HG03571 (cell line): ENCODE data around the gene FEN1.

Experiments
- ATAC-seq: cut with Tn5 transposase; IDR thresholded peaks from one replicate; pipeline ENCODE4 v1.9.1; 2021; ENCODE audit not compliant: unreplicated experiment

Gene FEN1

GRCh38 chr11:61793083-61793828 is 545 bp downstream of the FEN1 start:
- ATAC-seq: peak; percentile 18

DNA sequence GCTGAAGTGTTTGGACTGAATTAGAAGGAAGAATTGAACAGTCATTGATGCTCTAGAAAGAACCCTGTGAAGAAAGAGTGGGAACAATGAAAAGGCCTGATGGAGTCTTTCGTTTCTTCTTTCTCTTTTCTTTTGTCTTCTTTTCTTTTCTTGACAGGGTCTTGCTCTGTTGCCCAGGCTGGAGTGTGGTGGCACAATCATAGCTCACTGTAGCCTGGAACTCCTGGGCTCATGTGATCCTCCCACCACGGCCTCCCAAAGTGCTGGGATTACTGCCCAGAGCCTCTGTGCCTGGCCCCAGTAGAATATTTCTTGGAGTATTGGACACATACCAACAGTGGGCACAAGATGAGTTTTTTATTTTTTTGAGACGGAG is 1.1 kb downstream of the FEN1 start:
- ATAC-seq: no peak

- ATAC-seq: no peak
Observed at GRCh38 chr11:61794579-61794978, 1.9 kb downstream of the FEN1 start.

GRCh38 chr11:61795459-61795858 is 2.7 kb downstream of the FEN1 start:
- ATAC-seq: no peak

- no peak for ATAC-seq
Observed at GRCh38 chr11:61795876-61796526, 3.3 kb downstream of the FEN1 start.

DNA sequence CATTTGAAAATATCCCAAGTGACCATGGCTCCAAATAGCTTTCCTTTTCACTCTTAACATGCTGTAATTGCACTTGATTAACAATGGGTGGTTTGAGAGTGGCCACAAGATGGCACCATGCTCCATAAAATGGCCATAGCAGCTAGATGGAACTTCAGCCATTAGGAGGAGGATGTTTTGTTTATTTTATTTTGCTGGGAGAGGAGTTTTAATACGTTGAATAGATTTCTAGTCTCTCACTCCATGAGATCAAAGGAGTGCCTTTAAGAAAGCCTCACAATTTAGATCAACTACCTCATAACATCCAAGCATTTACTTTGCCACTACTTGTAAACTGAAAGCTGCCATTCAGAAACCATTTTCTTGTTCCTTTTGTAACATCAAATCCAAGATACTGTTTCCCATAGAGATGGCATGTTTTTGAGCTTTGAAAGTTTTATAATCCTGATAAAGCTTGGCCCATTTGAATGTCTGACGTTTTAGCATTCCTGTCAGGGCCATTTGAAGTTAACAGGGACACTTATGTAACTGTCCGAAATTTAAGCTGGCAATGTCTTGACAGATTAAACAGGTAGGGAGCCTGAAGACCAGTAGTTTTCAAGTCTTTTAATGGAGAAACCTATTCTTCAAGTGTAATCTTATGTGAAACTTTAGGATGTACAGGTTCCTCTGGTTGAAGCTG is 4.7 kb downstream of the FEN1 start:
- no peak for ATAC-seq

- no peak for ATAC-seq
Observed at GRCh38 chr11:61799665-61800284, 7.1 kb downstream of the FEN1 start.

DNA sequence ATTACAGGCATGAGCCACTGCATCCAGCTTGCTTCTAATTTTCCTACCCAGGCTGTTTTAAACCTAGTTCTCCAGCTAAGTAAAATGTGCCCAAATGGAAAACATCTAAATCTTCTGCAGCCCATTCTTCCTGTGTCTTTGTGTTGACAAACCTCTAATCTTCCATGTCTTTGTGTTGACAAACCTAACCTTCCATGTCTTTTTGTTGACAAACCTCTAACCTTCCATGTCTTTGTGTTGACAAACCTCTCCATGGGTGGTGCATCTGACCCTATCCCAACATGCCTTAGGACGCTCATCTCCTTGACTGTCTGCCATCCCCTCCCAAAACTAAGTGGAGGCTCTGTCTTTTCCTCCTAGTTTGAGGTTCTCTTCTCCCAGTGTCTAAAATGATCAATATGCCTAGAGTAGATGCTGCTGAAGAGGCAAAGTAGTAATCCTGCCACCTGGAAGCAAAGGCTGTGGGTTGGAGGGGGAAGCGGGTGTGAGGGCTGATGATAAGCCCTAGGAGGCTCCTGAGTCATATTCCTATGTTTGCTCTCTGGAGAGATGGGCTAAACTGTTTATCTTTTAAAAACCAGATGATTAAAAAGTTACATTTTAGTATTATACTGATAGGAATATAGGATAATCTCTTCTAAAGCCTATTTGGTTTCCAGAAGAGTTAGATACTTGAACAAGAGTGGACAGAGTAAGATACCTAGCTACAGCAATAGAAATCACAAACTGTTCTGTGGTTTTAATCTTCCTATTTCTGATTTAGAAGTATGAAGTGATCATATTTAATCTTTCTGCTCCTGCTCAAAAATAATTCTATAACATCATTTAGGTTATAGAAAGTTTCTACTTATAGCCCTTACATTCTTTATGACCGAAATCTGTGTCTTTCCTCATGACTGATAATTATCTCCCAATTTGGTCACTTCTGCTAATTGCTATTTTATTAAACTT is 7.9 kb downstream of the FEN1 start:
- ATAC-seq: no peak

DNA sequence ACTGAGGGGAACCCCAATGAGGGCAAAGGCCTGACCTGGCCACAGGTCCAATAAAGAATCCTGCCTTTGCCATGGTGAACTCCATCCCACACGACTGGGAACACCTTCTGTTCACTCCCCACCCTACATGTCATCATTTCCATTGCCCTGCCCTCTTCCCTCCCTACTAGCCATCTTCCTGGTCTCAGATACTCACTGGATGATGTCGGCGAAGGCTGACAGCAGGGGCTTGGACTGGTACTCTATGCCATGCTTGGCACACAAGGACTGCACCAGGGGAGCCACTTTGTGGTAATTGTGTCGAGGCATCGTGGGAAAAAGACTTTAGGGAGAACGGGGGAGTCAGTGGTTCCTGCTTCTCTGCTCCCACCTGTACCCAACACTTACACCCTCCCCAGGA is 9.9 kb downstream of the FEN1 start:
- no peak for ATAC-seq

DNA sequence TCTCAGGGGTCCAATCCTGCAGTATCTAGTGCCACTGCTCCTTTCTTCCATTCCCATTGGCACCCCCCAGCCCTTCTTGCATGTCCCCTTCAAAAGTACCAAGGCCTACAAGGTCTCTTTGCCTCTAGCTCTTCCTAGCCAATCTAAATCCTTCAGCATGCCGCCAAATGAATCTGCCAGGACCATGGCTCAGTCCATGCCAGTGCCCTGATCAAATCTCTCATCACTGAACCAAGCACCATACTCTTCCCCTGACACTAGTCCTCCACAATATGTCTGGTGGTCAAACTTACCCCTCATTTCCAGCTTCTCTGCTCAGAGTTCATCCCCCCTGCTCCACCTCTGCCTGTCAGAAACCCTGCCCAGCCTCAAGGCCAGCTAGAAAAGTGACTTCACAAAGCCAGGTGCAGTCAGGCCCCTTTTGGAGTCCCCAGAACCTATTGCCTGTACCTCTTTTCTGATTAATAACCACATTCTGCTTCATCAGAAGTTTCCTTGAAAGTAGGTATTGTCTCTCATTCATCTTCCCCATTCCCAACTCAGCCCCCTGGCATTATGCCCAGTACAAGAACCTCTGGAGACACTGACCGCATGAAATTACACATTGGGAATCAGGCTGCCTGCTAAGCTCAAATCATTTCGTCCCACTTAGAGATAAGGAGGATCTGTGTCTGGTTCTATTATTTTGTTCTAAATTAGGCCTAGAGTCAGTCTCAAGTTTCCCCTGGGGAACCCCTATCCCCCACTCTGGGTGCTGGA is 11.4 kb downstream of the FEN1 start:
- ATAC-seq: no peak

GRCh38 chr11:61805146-61805545 is 12.4 kb downstream of the FEN1 start:
- ATAC-seq: no peak

DNA sequence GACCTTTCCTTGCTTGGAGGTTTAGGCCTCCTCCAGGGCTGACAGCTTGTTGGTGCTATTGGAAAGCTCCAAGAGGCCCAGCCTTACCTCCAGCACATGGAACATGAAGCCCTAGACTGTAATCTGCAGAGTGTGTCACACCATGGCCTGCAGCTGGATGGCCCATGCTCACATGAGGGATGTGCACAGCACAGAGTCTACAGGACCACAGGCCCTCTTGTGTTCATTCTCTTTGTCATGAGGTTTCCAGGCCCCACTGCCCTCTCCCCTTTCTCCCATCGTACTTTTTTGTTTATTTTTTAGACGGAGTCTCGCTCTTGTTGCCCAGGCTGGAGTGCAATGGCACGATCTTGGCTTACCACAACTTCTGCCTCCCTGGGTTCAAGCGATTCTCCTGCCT is 14.1 kb downstream of the FEN1 start:
- ATAC-seq: no peak

DNA sequence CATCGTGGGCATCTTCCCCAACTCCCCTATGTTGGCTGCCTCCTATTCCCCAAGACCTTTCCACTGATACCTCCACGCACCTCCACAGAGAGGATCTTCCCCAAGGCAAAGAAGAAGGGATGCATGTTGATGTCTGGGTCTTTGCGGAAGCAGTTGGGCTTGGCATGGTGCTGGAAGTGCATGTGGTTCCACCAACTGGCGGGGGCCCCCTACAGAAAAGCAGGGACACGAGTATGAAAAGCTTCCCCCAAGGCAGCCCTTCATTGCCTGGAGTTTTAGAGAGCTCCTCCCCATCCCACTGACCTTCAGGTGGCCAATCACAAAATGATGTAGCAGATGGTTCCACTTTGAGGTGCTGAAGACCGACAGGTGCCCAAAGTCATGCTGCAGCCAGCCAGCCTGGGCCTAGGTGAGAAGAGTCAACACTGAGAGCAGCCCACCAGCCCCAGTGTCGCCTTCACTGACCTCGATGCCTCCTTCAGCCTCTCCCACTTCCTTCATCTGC is 18.0 kb downstream of the FEN1 start:
- no peak for ATAC-seq

GRCh38 chr11:61811831-61812230 is 19.1 kb downstream of the FEN1 start:
- no peak for ATAC-seq

GRCh38 chr11:61812736-61813411 is 20.2 kb downstream of the FEN1 start:
- ATAC-seq: no peak

- no peak for ATAC-seq
Observed at GRCh38 chr11:61814247-61814957, 21.7 kb downstream of the FEN1 start.

DNA sequence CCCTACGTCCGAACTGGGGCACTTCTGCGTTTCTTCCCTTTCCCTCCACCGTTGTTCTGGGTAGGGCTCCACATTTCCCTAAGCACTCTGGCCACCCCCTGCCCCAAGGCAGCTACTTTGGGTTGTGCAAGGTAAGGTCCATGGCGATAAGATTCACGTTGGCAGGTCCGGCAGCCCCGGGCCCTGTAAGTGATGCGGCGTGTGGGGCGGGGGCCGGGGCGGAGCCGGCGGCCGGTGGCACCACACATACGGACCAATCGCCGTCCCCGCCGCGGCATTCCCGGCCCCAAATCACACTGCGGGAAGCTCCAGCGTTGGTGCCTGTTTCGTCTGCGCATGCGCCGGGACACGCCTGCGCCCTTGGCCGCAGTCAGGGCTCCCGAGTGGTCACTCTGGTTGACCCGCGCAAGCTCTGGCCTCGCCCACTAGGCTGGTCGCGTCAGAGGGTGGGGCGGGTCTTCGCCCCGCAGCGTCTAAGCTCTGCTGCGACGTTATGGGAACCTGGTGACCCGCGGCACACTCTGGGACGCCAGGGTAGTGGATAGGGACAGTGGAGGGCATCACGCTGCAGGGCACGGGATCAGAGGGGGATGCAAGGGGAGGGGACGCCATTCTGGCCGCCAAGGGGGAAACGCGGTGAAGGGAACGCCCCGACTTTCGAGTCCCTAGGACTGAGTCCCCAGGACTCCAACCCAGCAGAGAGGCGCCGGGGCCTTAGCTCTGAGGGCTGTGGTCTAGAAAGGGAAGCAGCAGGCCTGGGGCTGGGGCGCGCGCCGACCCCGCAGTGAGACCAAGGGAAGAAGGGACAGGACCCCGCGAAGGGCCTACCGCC is 22.5 kb downstream of the FEN1 start:
- peak; percentile 52 for ATAC-seq
